Measurements from ENCODE around the gene MUS81. TPM values are rescaled to one million over a fixed set of nuclear protein-coding genes. Genes with fewer than 3 reads are reported as not detected.

MUS81 gene
- total and polyA plus RNA-seq, 2 donors (not counting 3 experiments of a cell fraction or from before 2014, with no cell fraction given): 57.9 to 76.9 TPM

- H3K79me2 ChIP-seq (ENCODE audit: control insufficient read depth, insufficient read depth, low read length): no peaks in the 10 kb centered on the region
- DNase-seq (ENCODE audit: low read depth, low spot score) (no peak), FAIRE-seq (no peak)
- H4K20me1 ChIP-seq (replicated peaks; ENCODE audit: control insufficient read depth, extremely low read depth, insufficient read depth, low read length): no peaks in the 10 kb centered on the region
- H3K9me1 ChIP-seq (replicated peaks; ENCODE audit: control insufficient read depth, extremely low read depth, insufficient read depth, low read length): no peaks in the 10 kb centered on the region
- no peak for TF ChIP-seq EZH2 (IDR thresholded peaks at IDR 0.05; ENCODE audit: borderline replicate concordance, low read depth, low read length, severe bottlenecking)
- TF ChIP-seq GATA2 (IDR thresholded peaks at IDR 0.05; ENCODE audit: insufficient read depth, insufficient read length, low read depth, low read length): no peak
- TF ChIP-seq MYC (IDR thresholded peaks at IDR 0.05; ENCODE audit: low read depth, low read length): no peak
- TF ChIP-seq, protein P1, sequence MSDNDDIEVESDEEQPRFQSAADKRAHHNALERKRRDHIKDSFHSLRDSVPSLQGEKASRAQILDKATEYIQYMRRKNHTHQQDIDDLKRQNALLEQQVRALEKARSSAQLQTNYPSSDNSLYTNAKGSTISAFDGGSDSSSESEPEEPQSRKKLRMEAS (IDR thresholded peaks at IDR 0.05; ENCODE audit: insufficient read depth, insufficient read length): no peak
- TF ChIP-seq CTCF (IDR thresholded peaks at IDR 0.05; ENCODE audit: extremely low read depth in 1 of 2, insufficient read depth in 1 of 2, low read depth in 1 of 2, low read length in 2 of 2): no peak
- no peak for TF ChIP-seq FOS (IDR thresholded peaks at IDR 0.05; ENCODE audit: borderline replicate concordance, insufficient read depth, low read length)
- no peak for TF ChIP-seq POLR2AphosphoS5 (IDR thresholded peaks at IDR 0.05; ENCODE audit: insufficient read depth, low read depth, low read length)
- no peak overlapping the region for H3K4me3 ChIP-seq (replicated peaks in 1 of 3; ENCODE audit: insufficient read depth in 1 of 3, low read depth in 1 of 3, low read length in 3 of 3)
- ChIA-PET POLR2A (interaction anchor here (1.1 kb wide), 1 partner anchor 17 kb away, joined by 3 read pairs; no protein-coding TSS in a partner anchor), CTCF (interaction anchor here (1.0 kb wide), 1 partner anchor 22 kb away, joined by 3 read pairs; no protein-coding TSS in a partner anchor)
- no peak overlapping the region for H3K27ac ChIP-seq (ENCODE audit: insufficient read depth, low read depth, low read length)
- no peaks in the 10 kb centered on the region for H3K27me3 ChIP-seq (ENCODE audit: control insufficient read depth in 2 of 2, insufficient read depth in 2 of 2, low read length in 2 of 2)
- dilution Hi-C loops (cut with MboI; ENCODE audit: extremely low pct_ligation_motif_present, low sequenced_read_pairs) (no loop called here), intact Hi-C loops (cut with micrococcal nuclease) (no loop called here)
- BruUV-seq (replicated peaks): no TSS peak
- H3K36me3 ChIP-seq (ENCODE audit: control insufficient read depth in 2 of 2, extremely low read depth in 1 of 2, insufficient read depth in 2 of 2, low read length in 2 of 2): no peaks in the 10 kb centered on the region
- no peaks in the 10 kb centered on the region for H3K9me3 ChIP-seq (replicated peaks; ENCODE audit: control insufficient read depth, insufficient read depth, low read length)
- no peak overlapping the region for H3K9ac ChIP-seq (replicated peaks; ENCODE audit: extremely low read depth, insufficient read depth, low read length)
- H3K4me1 ChIP-seq (ENCODE audit: control insufficient read depth, extremely low read depth, insufficient read depth, low read length): peaks cover 15% of the 10 kb centered on the region
- H2AFZ ChIP-seq (ENCODE audit: low read depth, low read length): no peak overlapping the region
- H3K4me2 ChIP-seq (ENCODE audit: insufficient read depth, low read length): no peak overlapping the region
Observed at GRCh38 chr11:65906602-65907001, 46.4 kb downstream of the MUS81 start.

Measured in endothelial cell of umbilical vein (primary cell).